HTERT RPE-1 (cell line): ENCODE data around the gene TBXT.
"Not testable (repeated sequence)": the region's sequence is repeated elsewhere in the genome, so short reads cannot be mapped to it uniquely, and the experiment has no call there.

Experiments
- in situ Hi-C: fragments of 300-500 bp; cut with MboI; formaldehyde crosslinking; loops from 4 replicates; pipeline ENCODE4 v1.14.3; 2020; ENCODE audit warnings: low sequenced_read_pairs

The TBXT gene

GRCh38 chr6:166167801-166168615 lies at the start of gene TBXT:
TBXT (minus strand) TSS chr6:166167851; CDS start chr6:166167591, 260 bp downstream.
- in situ Hi-C loops, result no loop called here

GRCh38 chr6:166207284-166207561 lies 39.6 kb upstream of the TBXT start:
- in situ Hi-C loops, result no loop called here

GRCh38 chr6:166206510-166207283 lies 39.0 kb upstream of the TBXT start:
- in situ Hi-C loops, result no loop called here

- in situ Hi-C loops, result no loop called here
Observed at GRCh38 chr6:166206066-166206465, 38.4 kb upstream of the TBXT start.

- in situ Hi-C loops, result no loop called here
Observed at GRCh38 chr6:166204852-166205650, 37.4 kb upstream of the TBXT start.

- in situ Hi-C loops, result no loop called here
Observed at GRCh38 chr6:166203641-166204222, 36.1 kb upstream of the TBXT start.

GRCh38 chr6:166203003-166203640 lies 35.5 kb upstream of the TBXT start:
- in situ Hi-C loops, result no loop called here

GRCh38 chr6:166202321-166202733 lies 34.7 kb upstream of the TBXT start:
- in situ Hi-C loops, result no loop called here

- in situ Hi-C loops, result no loop called here
Observed at GRCh38 chr6:166201878-166202277, 34.2 kb upstream of the TBXT start.

GRCh38 chr6:166197361-166197760 lies 29.7 kb upstream of the TBXT start:
- in situ Hi-C loops, result no loop called here

GRCh38 chr6:166195860-166196238 lies 28.2 kb upstream of the TBXT start:
- in situ Hi-C loops, result no loop called here

GRCh38 chr6:166194914-166195859 lies 27.5 kb upstream of the TBXT start:
- in situ Hi-C loops, result no loop called here

GRCh38 chr6:166192557-166192956 lies 24.9 kb upstream of the TBXT start:
- in situ Hi-C loops, result no loop called here

- in situ Hi-C loops, result no loop called here
Observed at GRCh38 chr6:166192136-166192535, 24.5 kb upstream of the TBXT start.

- in situ Hi-C loops, result no loop called here
Observed at GRCh38 chr6:166179704-166180103, 12.1 kb upstream of the TBXT start.

- in situ Hi-C loops, result no loop called here
Observed at GRCh38 chr6:166176106-166176505, 8.5 kb upstream of the TBXT start.

GRCh38 chr6:166175093-166175492 lies 7.4 kb upstream of the TBXT start:
- in situ Hi-C loops, result not testable (repeated sequence)

- in situ Hi-C loops, result no loop called here
Observed at GRCh38 chr6:166174031-166174430, 6.4 kb upstream of the TBXT start.

- in situ Hi-C loops, result no loop called here
Observed at GRCh38 chr6:166173281-166173951, 5.8 kb upstream of the TBXT start.
